Activated CD8-positive, alpha-beta memory T cell treated with anti-CD3 and anti-CD28 coated beads, Interleukin-2, amount 10 ng/mL, durations not matched to agents 7 days and 5 days (primary cell): ENCODE data around the gene CTF1. TPM values are rescaled to one million over a fixed set of nuclear protein-coding genes. Genes with fewer than 3 reads are reported as not detected.

Experiments
- ATAC-seq: fragments of 150-1000 bp; cut with Tn5 transposase; one replicate; pipeline ENCODE4 v1.10.0; 2021; ENCODE audit warnings: moderate library complexity
- CTCF ChIA-PET: fragments of 350-600 bp; sonication (Branson Sonifier 250); formaldehyde crosslinking; loops from one replicate; lab custom pipeline; 2021; ENCODE audit warnings: antibody characterized with exemption; lab: Charles Lee
- DNase-seq: peaks from one replicate; pipeline ENCODE4 v3.0.0-alpha.2; 2020
- H3K27ac Mint-ChIP-seq: one replicate; pipeline ENCODE4 v1.8.0; 2021; ENCODE audit warnings: mild to moderate bottlenecking, mixed read lengths
- H3K27me3 Mint-ChIP-seq: one replicate; pipeline ENCODE4 v1.8.0; 2021; ENCODE audit warnings: mixed read lengths
- H3K36me3 Mint-ChIP-seq: one replicate; pipeline ENCODE4 v1.8.0; 2021; ENCODE audit warnings: mild to moderate bottlenecking, mixed read lengths
- H3K4me1 Mint-ChIP-seq: one replicate; pipeline ENCODE4 v1.8.0; 2021; ENCODE audit warnings: mixed read lengths
- H3K4me3 Mint-ChIP-seq: one replicate; pipeline ENCODE4 v1.8.0; 2021; ENCODE audit warnings: mild to moderate bottlenecking, moderate library complexity, mixed read lengths
- H3K9me3 Mint-ChIP-seq: one replicate; pipeline ENCODE4 v1.8.0; 2022; ENCODE audit warnings: low read depth, mixed read lengths
- microRNA-seq: library from miRNA; unstranded; fragments of <30 nt; microRNA quantifications from one replicate; pipeline ENCODE4 v1.2.0, GENCODE V29; 2022
- total RNA-seq, 2 experiments: library from RNA; stranded (reverse); gene quantifications; one replicate each; pipeline ENCODE4 v1.2.3, GENCODE V29; 2021

CTF1 gene
- total RNA-seq, 2 experiments from 2014 or later = 0.35 to 0.47 TPM

DNA sequence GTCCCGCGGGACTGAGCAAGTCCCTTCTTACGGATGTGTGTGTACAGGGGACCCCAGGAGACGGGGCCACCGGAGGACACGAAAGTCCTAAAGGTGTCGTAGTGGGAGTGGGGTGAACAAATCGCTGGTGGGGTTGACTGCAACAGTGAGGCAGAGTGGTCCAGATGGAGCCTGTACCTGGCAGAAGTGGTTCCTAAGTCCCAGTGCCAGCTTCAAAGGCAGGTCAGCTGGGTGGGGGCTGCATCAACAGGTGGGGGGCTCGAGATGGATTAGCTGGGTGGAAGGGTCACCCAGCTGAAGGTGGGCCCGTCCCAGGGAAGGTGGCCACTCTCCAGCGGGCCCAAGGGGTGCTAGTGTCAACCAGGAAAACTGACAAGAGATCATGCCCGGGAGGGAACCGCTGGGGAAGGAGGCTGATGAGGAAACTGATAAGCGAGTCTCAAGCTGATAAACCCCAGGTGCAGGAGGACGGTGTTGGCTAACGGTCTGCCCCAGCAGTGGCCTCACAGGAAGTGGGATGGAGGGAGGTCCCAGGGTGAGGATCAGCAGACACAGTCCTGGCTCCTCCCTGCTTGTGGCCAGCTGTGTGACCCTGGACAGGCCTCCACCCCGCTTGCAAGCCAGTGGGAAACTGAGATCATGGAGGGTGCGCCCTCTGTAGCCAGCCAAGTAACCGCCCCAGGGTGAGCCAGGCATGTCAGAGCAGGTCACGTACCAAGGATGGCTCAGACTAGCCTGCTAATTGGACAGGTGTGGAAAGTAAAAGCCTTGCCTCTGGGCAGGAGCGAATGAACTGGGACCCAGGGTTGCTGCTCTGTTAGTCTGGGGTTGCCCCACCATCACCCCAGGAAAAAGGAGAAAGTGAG is 53.5 kb downstream of the CTF1 start:
- H3K36me3 Mint-ChIP-seq = peaks cover 5% of the 10 kb centered on the region
- H3K9me3 Mint-ChIP-seq = no peaks in the 10 kb centered on the region
- no peaks in the 10 kb centered on the region for H3K27me3 Mint-ChIP-seq
- CTCF ChIA-PET = interaction anchor here (0.7 to 2.5 kb wide), 10 partner anchors 8 to 927 kb away, joined by 3 to 11 read pairs (median 4); partner anchors contain the start of gene HSD3B7
- ATAC-seq = peak; percentile 55
- H3K4me1 Mint-ChIP-seq = peaks cover 26% of the 10 kb centered on the region
- H3K27ac Mint-ChIP-seq = peak overlapping the region; percentile 89
- DNase-seq = peak; percentile 78
- peak overlapping the region; percentile 83 for H3K4me3 Mint-ChIP-seq

DNA sequence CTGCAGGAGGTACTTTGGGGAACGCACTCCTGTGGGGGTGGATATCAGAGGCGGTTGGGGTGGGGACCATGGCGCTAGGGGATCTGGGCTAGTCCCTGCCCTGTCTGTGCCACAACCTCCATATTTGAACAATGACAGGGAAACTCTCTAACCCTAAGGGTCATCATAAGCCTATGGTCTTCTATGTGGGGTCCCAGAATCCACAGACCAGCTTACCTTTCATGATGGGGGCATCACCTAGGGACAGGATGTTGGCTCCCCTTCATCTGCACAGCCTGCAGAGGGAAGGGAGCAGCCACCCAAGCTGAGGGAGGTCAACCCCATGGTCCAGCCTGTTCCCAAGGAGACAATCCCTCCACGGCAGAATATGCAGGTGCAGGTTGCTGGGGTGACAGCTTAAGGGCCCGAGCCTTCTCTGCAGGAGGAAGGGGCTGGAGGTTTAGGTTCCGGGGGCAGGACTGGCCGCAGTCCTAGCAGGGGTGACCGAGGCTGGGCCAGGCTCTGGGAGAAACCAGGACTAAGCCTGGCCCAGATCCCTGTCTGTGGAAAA is 54.2 kb downstream of the CTF1 start:
- H3K4me1 Mint-ChIP-seq = peaks cover 26% of the 10 kb centered on the region
- peak overlapping the region; percentile 83 for H3K4me3 Mint-ChIP-seq
- H3K27ac Mint-ChIP-seq = peak overlapping the region; percentile 89
- H3K27me3 Mint-ChIP-seq = no peaks in the 10 kb centered on the region
- peaks cover 2% of the 10 kb centered on the region for H3K36me3 Mint-ChIP-seq
- no peak for DNase-seq
- no peaks in the 10 kb centered on the region for H3K9me3 Mint-ChIP-seq
- CTCF ChIA-PET = interaction anchor here (0.5 to 2.5 kb wide), 8 partner anchors 8 to 272 kb away, joined by 3 to 11 read pairs (median 4); partner anchors contain the start of gene HSD3B7
- no peak for ATAC-seq

DNA sequence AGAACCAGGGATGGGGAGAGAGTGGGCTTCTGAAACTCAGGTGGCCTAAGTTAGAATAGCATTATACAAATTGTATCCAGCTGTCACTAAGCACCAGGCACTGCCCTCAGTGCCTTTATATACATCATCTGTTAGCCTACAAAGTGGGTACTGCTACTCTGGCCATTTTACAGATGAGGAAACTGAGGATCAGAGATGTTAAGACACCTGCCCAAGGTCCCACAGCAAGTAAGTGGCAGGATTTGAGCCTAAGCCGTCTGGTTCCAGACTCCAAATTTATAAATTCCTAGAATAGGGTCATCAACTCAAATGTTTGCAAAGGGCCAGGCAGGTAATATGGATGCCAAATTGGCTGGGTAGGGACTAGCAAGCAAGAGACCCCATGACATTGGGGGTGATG is 54.8 kb downstream of the CTF1 start:
- Mint-ChIP-seq H3K27ac (no peak overlapping the region), H3K36me3 (peaks cover 2% of the 10 kb centered on the region), H3K4me1 (peaks cover 29% of the 10 kb centered on the region), H3K27me3 (no peaks in the 10 kb centered on the region), H3K4me3 (no peak overlapping the region), H3K9me3 (no peaks in the 10 kb centered on the region)
- ATAC-seq (no peak), DNase-seq (no peak)
- CTCF ChIA-PET = interaction anchor here (0.5 to 2.5 kb wide), 4 partner anchors 9 to 271 kb away, joined by 3 to 11 read pairs (median 4); partner anchors contain the start of gene HSD3B7

DNA sequence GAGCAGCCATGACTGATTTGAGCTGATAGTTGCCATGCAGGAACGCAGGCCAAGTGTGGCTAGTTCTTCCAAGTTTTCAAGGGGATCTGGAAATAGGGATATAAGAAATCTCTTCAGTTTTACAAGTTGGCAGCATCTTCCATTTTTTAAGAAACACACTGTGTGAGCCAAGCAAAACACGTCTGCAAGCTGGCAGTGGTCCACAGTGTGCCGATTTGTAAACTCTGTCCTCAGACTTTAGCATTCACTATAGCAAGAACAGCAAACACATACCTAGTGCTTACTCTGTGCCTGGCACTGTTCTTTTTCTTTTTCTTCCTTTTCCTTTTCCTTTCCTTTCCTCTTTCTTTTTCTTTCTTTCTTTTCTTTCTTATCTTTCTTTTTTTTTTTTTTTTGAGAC is 55.3 kb downstream of the CTF1 start:
- Mint-ChIP-seq H3K4me3 (no peak overlapping the region), H3K27ac (peak overlapping the region; percentile 11), H3K9me3 (no peaks in the 10 kb centered on the region), H3K27me3 (no peaks in the 10 kb centered on the region), H3K4me1 (peaks cover 32% of the 10 kb centered on the region), H3K36me3 (no peaks in the 10 kb centered on the region)
- no peak for ATAC-seq
- no peak for DNase-seq
- CTCF ChIA-PET = interaction anchor here (1.3 to 2.5 kb wide), 2 partner anchors 10 to 33 kb away, joined by 4 to 11 read pairs; partner anchors contain the start of gene HSD3B7

DNA sequence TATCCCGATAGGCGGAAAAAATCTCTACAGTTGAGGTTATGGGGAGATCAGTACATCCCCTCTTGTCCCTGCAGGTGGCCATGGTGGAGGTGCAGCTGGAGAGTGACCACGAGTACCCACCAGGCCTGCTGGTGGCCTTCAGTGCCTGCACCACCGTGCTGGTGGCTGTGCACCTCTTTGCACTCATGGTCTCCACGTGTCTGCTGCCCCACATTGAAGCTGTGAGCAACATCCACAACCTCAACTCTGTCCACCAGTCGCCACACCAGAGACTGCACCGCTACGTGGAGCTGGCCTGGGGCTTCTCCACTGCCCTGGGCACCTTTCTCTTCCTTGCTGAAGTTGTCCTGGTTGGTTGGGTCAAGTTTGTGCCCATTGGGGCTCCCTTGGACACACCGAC is 56.7 kb downstream of the CTF1 start:
- CTCF ChIA-PET = interaction anchor here (0.9 to 3.9 kb wide), 14 partner anchors 9 to 916 kb away, joined by 3 to 21 read pairs (median 4); partner anchors contain the start of genes HSD3B7 and VKORC1
- Mint-ChIP-seq H3K4me1 (peaks cover 32% of the 10 kb centered on the region), H3K4me3 (no peak overlapping the region), H3K27me3 (no peaks in the 10 kb centered on the region), H3K9me3 (no peaks in the 10 kb centered on the region), H3K27ac (no peak overlapping the region), H3K36me3 (no peaks in the 10 kb centered on the region)
- DNase-seq = no peak
- no peak for ATAC-seq

Small RNA genes lying within 50 kb of the gene (microRNA-seq; reads per million reads assigned to microRNA genes)
- not detected for gene MIR4519
- 2.6 reads per million for gene MIR762

Other genes with a start within 250 kb of the CTF1 start
- 100 to 1,000 TPM; 111 to 116 TPM for gene PRR14, start 245.7 kb upstream of the CTF1 start, total RNA-seq
- gene FBRS, start 238.2 kb upstream of the CTF1 start, total RNA-seq = 100 to 1,000 TPM; 102 to 142 TPM
- gene SRCAP, start 197.4 kb upstream of the CTF1 start, total RNA-seq = 10 to 100 TPM; 86.3 to 93.3 TPM
- gene PHKG2, start 148.2 kb upstream of the CTF1 start, total RNA-seq = 10 to 100 TPM; 45.8 to 46.5 TPM
- 1 to 10 TPM; 4.1 to 4.6 TPM for gene CFAP119, start 134.6 kb upstream of the CTF1 start, total RNA-seq
- 100 to 1,000 TPM; 103 to 106 TPM for gene RNF40, start 134.3 kb upstream of the CTF1 start, total RNA-seq
- 1 to 10 TPM; 1.6 to 2.5 TPM for gene ZNF629, start 109.4 kb upstream of the CTF1 start, total RNA-seq
- gene BCL7C, start 2.5 kb upstream of the CTF1 start, total RNA-seq = 10 to 100 TPM; 25.6 to 26.8 TPM
- gene FBXL19, start 27.0 kb downstream of the CTF1 start, total RNA-seq = 10 to 100 TPM; 26.1 to 29.2 TPM
- gene ORAI3, start 52.5 kb downstream of the CTF1 start, total RNA-seq = 10 to 100 TPM; 19.5 to 20.5 TPM
- gene SETD1A, start 61.1 kb downstream of the CTF1 start, total RNA-seq = 10 to 100 TPM; 23.9 to 26.4 TPM
- gene HSD3B7, start 88.6 kb downstream of the CTF1 start, total RNA-seq = 1 to 10 TPM; 6.6 to 9.7 TPM
- 1 to 10 TPM; 3.5 to 3.6 TPM for gene STX1B, start 114.0 kb downstream of the CTF1 start, total RNA-seq
- gene STX4, start 136.9 kb downstream of the CTF1 start, total RNA-seq = 10 to 100 TPM; 60.0 to 75.6 TPM
- 10 to 100 TPM; 18.0 to 20.5 TPM for gene ZNF668, start 177.6 kb downstream of the CTF1 start, total RNA-seq
- 10 to 100 TPM; 31.8 to 37.7 TPM for gene ZNF646, start 177.8 kb downstream of the CTF1 start, total RNA-seq
- gene PRSS53, start 192.3 kb downstream of the CTF1 start, total RNA-seq = 1 to 10 TPM; 5.3 to 6.6 TPM
- 10 to 100 TPM; 66.3 to 68.9 TPM for gene VKORC1, start 198.2 kb downstream of the CTF1 start, total RNA-seq
- 10 to 100 TPM; 34.7 to 35.4 TPM for gene BCKDK, start 211.8 kb downstream of the CTF1 start, total RNA-seq
- gene KAT8, start 221.1 kb downstream of the CTF1 start, total RNA-seq = 10 to 100 TPM; 54.8 to 56.1 TPM
- not detected for gene PRSS8, start 239.1 kb downstream of the CTF1 start, total RNA-seq